ENCODE results near the gene KCNQ2. TPM values are rescaled to one million over a fixed set of nuclear protein-coding genes. Genes with fewer than 3 reads are reported as not detected.

KCNQ2 gene
- 0.39 to 0.87 TPM (median 0.57 TPM) in 5 replicates for total RNA-seq (2022; extraction: Qiagen RNA extraction; ENCODE audit: low read depth)

GRCh38 chr20:63471981-63472831 lies at the start of gene KCNQ2:
Gene KCNQ2, minus strand, starts transcription at chr20:63472655. Its CDS starts 192 bp downstream, at chr20:63472463.

GRCh38 chr20:63520504-63520933 lies 48.1 kb upstream of the KCNQ2 start, which contains the start of gene PPDPF:
Gene PPDPF, plus strand, starts transcription at chr20:63520765. Its CDS starts 544 bp downstream, at chr20:63521309.

GRCh38 chr20:63498960-63499337 lies 26.5 kb upstream of the KCNQ2 start, which contains the start of gene EEF1A2:
Gene EEF1A2, minus strand, starts transcription at chr20:63499083. Its CDS starts 1,320 bp downstream, at chr20:63497763.

GRCh38 chr20:63360850-63361518 lies 111.5 kb downstream of the KCNQ2 start, which contains the start of gene CHRNA4:
Gene CHRNA4, minus strand, starts transcription at chr20:63361349. Its CDS starts 184 bp downstream, at chr20:63361165.

Other genes with a start within 250 kb of the KCNQ2 start
- 0.99 to 3.7 TPM (median 2.6 TPM) in 5 replicates for gene BIRC7, start 236.8 kb downstream of the KCNQ2 start, total RNA-seq (2022; extraction: Qiagen RNA extraction; ENCODE audit: low read depth)
- 4.6 to 8.9 TPM (median 5.2 TPM) in 5 replicates for gene NKAIN4, start 218.2 kb downstream of the KCNQ2 start, total RNA-seq (2022; extraction: Qiagen RNA extraction; ENCODE audit: low read depth)
- 40.7 to 94.2 TPM (median 79.4 TPM) in 5 replicates for gene ARFGAP1, start 199.8 kb downstream of the KCNQ2 start, total RNA-seq (2022; extraction: Qiagen RNA extraction; ENCODE audit: low read depth)
- 0.47 to 1.3 TPM (median 0.83 TPM) in 5 replicates for gene COL20A1, start 179.5 kb downstream of the KCNQ2 start, total RNA-seq (2022; extraction: Qiagen RNA extraction; ENCODE audit: low read depth)
- gene CHRNA4, start 111.3 kb downstream of the KCNQ2 start, total RNA-seq (2022; extraction: Qiagen RNA extraction; ENCODE audit: low read depth): 0.06 to 0.63 TPM (median 0.45 TPM) in 5 replicates
- 112 to 179 TPM (median 154 TPM) in 5 replicates for gene EEF1A2, start 26.4 kb upstream of the KCNQ2 start, total RNA-seq (2022; extraction: Qiagen RNA extraction; ENCODE audit: low read depth)
- gene PPDPF, start 48.1 kb upstream of the KCNQ2 start, total RNA-seq (2022; extraction: Qiagen RNA extraction; ENCODE audit: low read depth): 267 to 353 TPM (median 326 TPM) in 5 replicates
- gene PTK6, start 64.7 kb upstream of the KCNQ2 start, total RNA-seq (2022; extraction: Qiagen RNA extraction; ENCODE audit: low read depth): 2.4 to 4.1 TPM (median 3.6 TPM) in 5 replicates
- gene SRMS, start 75.1 kb upstream of the KCNQ2 start, total RNA-seq (2022; extraction: Qiagen RNA extraction; ENCODE audit: low read depth): 0.18 to 0.22 TPM in 2 of 5 replicates, not detected in the others
- 0.09 to 0.42 TPM (median 0.22 TPM) in 4 of 5 replicates, not detected in the other for gene FNDC11, start 81.5 kb upstream of the KCNQ2 start, total RNA-seq (2022; extraction: Qiagen RNA extraction; ENCODE audit: low read depth)
- gene HELZ2, start 101.6 kb upstream of the KCNQ2 start, total RNA-seq (2022; extraction: Qiagen RNA extraction; ENCODE audit: low read depth): 9.6 to 20.8 TPM (median 14.8 TPM) in 5 replicates
- gene GMEB2, start 154.4 kb upstream of the KCNQ2 start, total RNA-seq (2022; extraction: Qiagen RNA extraction; ENCODE audit: low read depth): 6.7 to 11.3 TPM (median 10.8 TPM) in 5 replicates
- gene STMN3, start 180.8 kb upstream of the KCNQ2 start, total RNA-seq (2022; extraction: Qiagen RNA extraction; ENCODE audit: low read depth): 5.8 to 10.6 TPM (median 10.1 TPM) in 5 replicates
- 2.7 to 9.2 TPM (median 7.3 TPM) in 5 replicates for gene RTEL1, start 185.7 kb upstream of the KCNQ2 start, total RNA-seq (2022; extraction: Qiagen RNA extraction; ENCODE audit: low read depth)
- 0.33 to 1.4 TPM (median 0.86 TPM) in 5 replicates for gene TNFRSF6B, start 224.0 kb upstream of the KCNQ2 start, total RNA-seq (2022; extraction: Qiagen RNA extraction; ENCODE audit: low read depth)
- 21.8 to 43.0 TPM (median 37.6 TPM) in 5 replicates for gene ARFRP1, start 235.3 kb upstream of the KCNQ2 start, total RNA-seq (2022; extraction: Qiagen RNA extraction; ENCODE audit: low read depth)
- gene ZGPAT, start 235.4 kb upstream of the KCNQ2 start, total RNA-seq (2022; extraction: Qiagen RNA extraction; ENCODE audit: low read depth): 17.8 to 32.7 TPM (median 28.5 TPM) in 5 replicates